Subcutaneous abdominal adipose tissue (tissue), 5 donors: ENCODE measurements around the gene RBFOX2.
"Not testable (repeated sequence)": the region's sequence is repeated elsewhere in the genome, so short reads cannot be mapped to it uniquely, and the experiment has no call there.

Source experiments
- H3K27ac ChIP-seq: one replicate; pipeline ENCODE4 v1.7.0; 2013; ENCODE audit warnings: low read depth, mild to moderate bottlenecking, inconsistent platforms, low read length, moderate library complexity
- H3K27me3 ChIP-seq, 5 donors: one replicate each; pipeline ENCODE4 v1.7.0; 2013; ENCODE audit warnings: low read length in 5 of 5, inconsistent platforms in 1 of 5; ENCODE audit not compliant: control insufficient read depth in 5 of 5, insufficient read depth in 4 of 5
- H3K36me3 ChIP-seq, 5 donors: one replicate each; pipeline ENCODE4 v1.7.0; 2013; ENCODE audit warnings: low read length in 5 of 5; ENCODE audit not compliant: control insufficient read depth in 5 of 5, insufficient read depth in 5 of 5
- H3K4me1 ChIP-seq, 5 donors: one replicate each; pipeline ENCODE4 v1.7.0; 2013; ENCODE audit warnings: low read length in 5 of 5, mild to moderate bottlenecking in 3 of 5, moderate library complexity in 1 of 5; ENCODE audit not compliant: control insufficient read depth in 5 of 5, insufficient read depth in 5 of 5
- H3K4me3 ChIP-seq, 5 donors: one replicate each; pipeline ENCODE4 v1.7.0; 2013; ENCODE audit warnings: low read length in 5 of 5, low read depth in 1 of 5
- H3K9ac ChIP-seq, 5 donors: one replicate each; pipeline ENCODE4 v1.7.0; 2013; ENCODE audit warnings: low read length in 5 of 5, mild to moderate bottlenecking in 4 of 5, moderate library complexity in 3 of 5
- H3K9me3 ChIP-seq, 5 donors: one replicate each; pipeline ENCODE4 v1.7.0; 2013; ENCODE audit warnings: low read length in 5 of 5; ENCODE audit not compliant: control insufficient read depth in 5 of 5
- donor health status: healthy.
- donor health status: healthy.
- donor health status: healthy.
- donor health status: healthy.
- donor health status: healthy.

RBFOX2 gene

DNA sequence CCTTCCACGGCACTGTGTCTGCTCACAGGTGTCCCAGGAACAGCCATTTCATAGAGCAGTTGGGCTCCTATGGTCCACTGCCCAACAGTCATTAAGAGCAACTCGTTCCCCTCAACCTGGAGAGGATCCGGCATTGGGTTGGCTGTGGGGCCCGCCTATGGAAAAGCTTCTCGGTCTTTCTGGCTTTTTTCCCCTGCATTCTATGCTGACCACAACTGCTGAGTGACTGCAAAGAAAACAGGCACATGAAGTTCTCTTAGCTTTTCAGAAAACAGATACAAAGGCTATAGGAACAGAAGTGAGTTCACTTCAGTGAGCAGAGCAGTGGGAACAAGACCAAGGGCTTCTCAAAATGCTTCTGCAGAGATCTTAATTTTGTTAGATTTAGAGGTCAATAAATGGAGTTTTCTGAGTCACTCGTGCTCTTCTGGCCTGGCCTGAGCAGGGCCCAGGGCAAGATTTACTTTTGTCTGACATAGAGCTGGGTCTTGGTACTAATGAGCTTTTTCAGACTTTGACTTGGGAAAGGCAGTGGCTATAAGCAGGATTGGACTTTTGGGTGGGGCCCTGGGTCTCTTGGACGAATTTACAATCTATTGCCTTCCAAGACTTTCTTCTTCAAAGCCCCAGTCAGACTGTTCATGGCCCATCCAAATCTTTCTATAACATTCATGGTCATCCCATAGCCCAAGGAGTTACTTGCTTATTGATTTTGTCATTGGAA is 324.6 kb downstream of the RBFOX2 start:
- Histone ChIP-seq H3K4me1 (no peaks in the 10 kb centered on the region), H3K4me3 (no peak overlapping the region), H3K36me3 (no peaks in the 10 kb centered on the region), H3K9me3 (no peaks in the 10 kb centered on the region), H3K27ac (no peak overlapping the region), H3K27me3 (no peaks in the 10 kb centered on the region), H3K9ac (no peak overlapping the region)

- not testable (repeated sequence) for H3K9ac ChIP-seq, H3K9me3 ChIP-seq, H3K36me3 ChIP-seq, H3K4me1 ChIP-seq, H3K27ac ChIP-seq, H3K27me3 ChIP-seq, H3K4me3 ChIP-seq
Observed at GRCh38 chr22:35699852-35700251, 328.8 kb downstream of the RBFOX2 start.

DNA sequence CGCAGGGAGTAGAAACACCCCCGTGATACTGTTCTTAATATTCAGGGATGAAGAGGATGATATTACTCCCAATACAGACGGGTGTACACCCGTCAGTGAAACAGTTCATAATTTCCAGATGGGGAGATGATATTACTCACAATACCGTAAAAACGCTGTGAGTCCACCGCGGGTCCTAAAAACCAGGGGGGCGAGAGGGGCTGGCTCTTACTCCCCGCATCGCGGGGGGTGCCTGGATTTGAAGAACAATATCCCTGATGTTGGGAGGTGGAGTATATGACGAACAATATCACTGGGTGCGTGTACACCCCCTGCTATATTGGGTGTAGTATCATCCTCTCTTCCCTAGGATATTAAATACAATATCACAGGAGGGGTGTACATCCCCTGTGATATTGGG is 331.5 kb downstream of the RBFOX2 start:
- Histone ChIP-seq H3K27ac (no peak overlapping the region), H3K4me3 (no peak overlapping the region), H3K9ac (no peak overlapping the region), H3K9me3 (no peaks in the 10 kb centered on the region), H3K4me1 (no peaks in the 10 kb centered on the region), H3K36me3 (no peaks in the 10 kb centered on the region), H3K27me3 (no peaks in the 10 kb centered on the region)

- H3K36me3 ChIP-seq, result no peaks in the 10 kb centered on the region
- H3K4me3 ChIP-seq, result no peak overlapping the region
- no peaks in the 10 kb centered on the region for H3K27me3 ChIP-seq
- no peak overlapping the region for H3K9ac ChIP-seq
- no peaks in the 10 kb centered on the region for H3K9me3 ChIP-seq
- H3K27ac ChIP-seq, result no peak overlapping the region
- no peaks in the 10 kb centered on the region for H3K4me1 ChIP-seq
Observed at GRCh38 chr22:35695202-35695601, 333.4 kb downstream of the RBFOX2 start.

- H3K27ac ChIP-seq, result no peak overlapping the region
- H3K27me3 ChIP-seq, result no peaks in the 10 kb centered on the region
- H3K36me3 ChIP-seq, result no peaks in the 10 kb centered on the region
- no peaks in the 10 kb centered on the region for H3K4me1 ChIP-seq
- H3K9ac ChIP-seq, result no peak overlapping the region
- H3K9me3 ChIP-seq, result peaks cover 0 to 3% (median 0%) of the 10 kb centered on the region in 5 donors
- H3K4me3 ChIP-seq, result no peak overlapping the region
Observed at GRCh38 chr22:35690001-35690400, 338.6 kb downstream of the RBFOX2 start.

GRCh38 chr22:35688913-35689675 is 339.5 kb downstream of the RBFOX2 start:
- no peaks in the 10 kb centered on the region for H3K4me1 ChIP-seq
- H3K36me3 ChIP-seq, result no peaks in the 10 kb centered on the region
- H3K4me3 ChIP-seq, result no peak overlapping the region
- H3K9me3 ChIP-seq, result peaks cover 0 to 3% (median 0%) of the 10 kb centered on the region in 5 donors
- no peak overlapping the region for H3K27ac ChIP-seq
- no peak overlapping the region for H3K9ac ChIP-seq
- H3K27me3 ChIP-seq, result no peaks in the 10 kb centered on the region
